Stimulated activated CD8-positive, alpha-beta memory T cell treated with anti-CD3 and anti-CD28 coated beads, Interleukin-4, amount 100 ng/mL, for 4 hours (primary cell): Measurements from ENCODE around the gene C3orf38.
A peak's percentile ranks its signal among the peaks of the same experiment; 100 is the strongest.
"Not testable (repeated sequence)": the region's sequence is repeated elsewhere in the genome, so short reads cannot be mapped to it uniquely, and the experiment has no call there.

Experiments used
- DNase-seq, 2 donors: peaks; one replicate each; pipeline ENCODE4 v3.0.0-alpha.2; 2020; ENCODE audit warnings: low read depth in 2 of 2, low spot score in 1 of 2

The C3orf38 gene

DNA sequence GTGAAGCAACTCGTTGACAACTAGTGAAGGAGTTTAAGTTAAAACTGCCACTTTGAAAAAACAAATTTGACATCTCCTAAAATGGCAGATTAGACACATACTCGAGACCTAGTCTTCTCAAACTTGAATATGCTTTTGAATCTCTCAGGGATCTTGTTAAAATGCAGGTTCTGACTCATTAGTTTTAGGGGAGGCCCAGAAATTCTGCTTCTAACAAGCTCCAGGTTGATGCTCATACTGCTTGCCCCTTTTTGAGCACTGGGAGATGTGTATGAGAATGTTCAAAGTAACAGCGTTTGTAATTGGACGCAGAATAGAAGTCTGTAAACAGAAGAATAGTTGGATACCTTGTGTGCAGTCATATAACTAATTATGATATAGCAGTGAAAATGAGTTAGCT is 1.6 kb downstream of the C3orf38 start:
- no peak for DNase-seq

DNA sequence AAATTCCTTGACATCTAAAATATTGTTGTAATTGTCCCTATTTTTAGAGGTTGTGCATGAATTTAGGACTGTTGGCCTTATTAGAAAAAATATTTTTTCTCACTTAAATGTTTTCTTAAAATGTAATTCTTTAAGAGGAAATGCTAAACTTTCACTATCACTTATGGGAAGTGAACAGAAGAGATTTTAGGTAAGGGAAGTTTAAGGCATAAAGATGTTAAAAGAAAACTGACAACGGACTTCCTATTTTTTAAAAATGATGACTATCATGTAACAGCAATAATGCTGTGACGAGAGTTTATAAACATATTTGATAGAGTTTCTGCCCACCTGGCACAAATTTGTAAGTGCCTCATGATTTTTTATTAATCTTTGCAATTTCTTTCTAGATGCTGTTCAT is 3.1 kb downstream of the C3orf38 start:
- DNase-seq: no peak

DNA sequence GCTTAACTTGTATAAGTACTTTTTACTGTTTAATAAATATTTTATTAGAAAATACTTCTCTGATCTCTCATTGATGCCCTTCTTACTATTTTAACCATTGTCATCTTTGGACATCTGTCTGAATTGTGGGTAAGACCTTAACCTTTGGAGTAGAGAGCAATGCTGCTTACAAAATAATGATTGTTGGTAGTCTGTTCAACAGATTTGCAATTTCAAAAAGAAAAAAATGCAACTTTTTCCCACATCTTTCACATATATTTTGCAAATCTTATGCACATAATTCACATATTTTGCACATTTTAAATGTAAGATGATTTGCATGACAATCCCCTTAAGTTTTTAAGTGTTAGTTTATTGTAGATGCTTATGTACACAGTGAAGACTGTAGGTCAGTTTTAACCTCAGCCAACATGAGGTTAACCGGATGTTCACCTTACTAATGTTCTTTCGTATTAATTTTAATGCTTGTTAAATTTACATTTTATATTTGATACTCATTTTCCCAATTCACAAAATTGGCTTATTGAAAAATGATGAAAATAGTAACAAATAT is 16.7 kb downstream of the C3orf38 start:
- no peak for DNase-seq

DNA sequence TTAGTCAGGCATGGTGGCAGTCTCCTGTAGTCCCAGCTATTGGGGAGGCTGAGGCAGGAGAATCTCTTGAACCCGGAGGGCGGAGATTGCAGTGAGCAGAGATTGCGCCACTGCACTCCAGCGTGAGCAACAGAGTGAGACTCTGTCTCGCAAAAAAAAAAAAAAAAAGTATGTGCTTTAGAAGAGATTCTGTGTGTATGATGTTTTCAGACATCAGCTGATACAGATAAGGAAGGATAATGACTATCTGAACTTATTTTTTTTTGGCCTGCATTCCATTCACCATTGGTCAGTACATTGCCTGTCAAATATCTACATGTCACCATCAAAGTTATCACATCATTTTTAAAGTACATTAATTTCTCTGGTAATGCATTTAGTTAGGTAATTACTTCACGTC is 17.4 kb downstream of the C3orf38 start:
- no peak for DNase-seq

DNA sequence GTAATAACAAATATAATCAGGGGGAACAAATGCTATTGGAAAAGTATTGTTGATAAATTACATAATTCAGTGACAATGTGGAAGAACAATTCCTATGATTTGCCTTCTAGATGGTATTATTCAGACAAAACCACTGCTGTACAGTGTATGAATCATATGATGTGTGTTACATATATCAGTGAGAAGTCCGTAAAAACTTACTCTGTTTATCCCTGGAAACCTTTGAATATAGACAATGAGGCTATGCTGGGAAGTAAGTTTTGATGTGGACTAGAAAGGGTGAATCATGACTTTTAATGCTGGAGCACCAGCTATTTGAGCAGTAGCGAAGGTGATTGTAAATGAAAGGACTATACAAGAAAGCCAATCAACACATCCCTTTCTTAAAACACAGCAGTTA is 17.9 kb downstream of the C3orf38 start:
- DNase-seq: no peak

DNA sequence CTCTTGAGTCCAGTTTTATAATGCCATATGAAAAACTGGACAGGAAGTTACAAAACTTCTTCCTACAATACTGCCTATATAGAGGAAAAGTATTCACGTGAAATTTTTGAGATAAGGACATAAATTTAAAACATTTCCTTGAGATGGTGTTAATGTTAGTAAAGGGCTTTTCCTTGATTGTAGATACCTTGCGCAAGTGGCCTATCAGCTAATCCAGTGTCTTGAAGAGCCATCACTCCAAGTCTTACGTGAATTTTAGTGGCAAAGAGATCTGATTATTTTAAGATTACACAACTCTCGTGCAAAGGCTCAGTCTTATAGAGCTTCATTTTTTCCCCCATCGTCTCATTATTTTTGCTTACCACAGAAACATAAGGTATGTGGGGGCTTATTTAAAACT is 18.4 kb downstream of the C3orf38 start:
- DNase-seq: no peak

DNA sequence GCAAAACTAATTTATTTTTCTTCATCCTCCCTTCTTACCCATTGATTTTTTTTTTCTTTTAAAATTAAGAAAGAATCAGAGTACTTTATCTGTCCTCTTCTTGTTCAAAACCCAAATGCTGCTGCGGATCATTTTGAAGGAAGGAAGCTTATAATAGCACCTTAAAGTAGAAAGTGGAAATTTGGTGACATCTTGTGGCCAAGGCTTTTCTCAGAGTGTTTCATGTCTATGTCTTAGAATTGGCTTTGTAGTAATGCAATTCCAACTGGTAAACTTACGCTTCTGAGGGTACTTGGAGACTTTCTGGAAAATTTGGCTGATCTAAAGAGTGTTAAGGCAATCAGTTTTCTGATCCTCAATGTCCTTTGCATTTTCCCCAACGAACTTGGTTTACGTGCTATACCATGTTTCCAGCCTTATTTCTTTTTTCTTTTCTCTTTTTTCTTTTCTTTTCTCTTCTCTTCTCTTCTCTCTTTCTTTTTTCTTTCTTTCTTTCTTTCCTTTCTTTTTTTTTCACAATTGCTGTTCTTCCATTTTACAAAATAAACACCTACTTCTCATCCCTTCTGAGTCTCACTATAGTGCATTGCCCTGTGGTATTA is 30.7 kb downstream of the C3orf38 start:
- DNase-seq: no peak

DNA sequence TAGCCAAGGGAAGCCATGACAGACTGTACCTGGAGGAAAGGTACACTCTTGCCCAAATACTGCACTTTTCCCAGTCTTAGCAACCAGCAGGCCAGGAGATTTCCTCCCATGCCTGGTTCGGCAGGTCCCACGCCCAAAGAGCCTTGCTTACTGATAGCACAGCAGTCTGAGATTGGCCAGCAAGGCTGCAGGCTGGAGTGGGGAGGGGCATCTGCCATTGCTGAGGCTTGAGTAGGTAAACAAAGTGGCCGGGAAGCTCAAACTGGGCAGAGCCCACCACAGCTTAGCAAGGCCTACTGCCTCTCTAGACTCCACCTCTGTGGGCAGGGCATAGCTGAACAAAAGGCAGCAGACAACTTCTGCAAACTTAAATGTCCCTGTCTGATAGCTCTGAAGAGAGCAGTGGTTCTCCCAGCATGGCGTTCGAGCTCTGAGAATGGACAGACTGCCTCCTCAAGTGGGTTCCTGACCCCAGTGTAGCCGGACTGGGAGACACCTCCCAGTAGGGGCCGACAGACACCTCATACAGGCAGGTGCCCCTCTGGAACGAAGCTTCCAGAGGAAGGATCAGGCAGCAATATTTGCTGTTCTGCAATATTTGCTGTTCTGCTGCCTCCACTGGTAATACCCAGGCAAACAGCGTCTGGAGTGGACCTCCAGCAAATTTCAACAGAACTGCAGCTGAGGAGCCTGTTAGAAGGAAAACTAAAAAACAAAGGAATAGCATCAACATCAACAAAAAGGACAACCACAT is 32.6 kb downstream of the C3orf38 start:
- DNase-seq: not testable (repeated sequence)

DNA sequence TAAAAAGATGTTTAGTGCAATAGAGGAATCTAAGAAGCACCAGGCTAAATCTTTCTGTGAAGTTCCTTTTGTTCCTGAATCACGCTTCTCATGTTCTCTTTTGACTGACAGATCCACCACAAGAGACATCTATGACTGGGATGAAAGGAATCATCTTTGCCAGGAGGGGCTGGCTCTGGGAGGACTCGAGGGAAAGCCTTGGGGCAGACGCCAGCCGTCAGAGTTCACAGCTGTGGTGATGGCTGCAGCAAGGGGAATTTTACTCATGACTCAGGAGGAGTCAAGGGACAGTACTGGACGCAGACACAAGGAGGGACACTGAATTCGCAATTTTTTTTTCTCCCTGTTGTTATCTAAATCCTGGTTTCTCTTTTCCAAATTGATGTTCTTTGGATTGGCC is 38.7 kb downstream of the C3orf38 start:
- DNase-seq: no peak

DNA sequence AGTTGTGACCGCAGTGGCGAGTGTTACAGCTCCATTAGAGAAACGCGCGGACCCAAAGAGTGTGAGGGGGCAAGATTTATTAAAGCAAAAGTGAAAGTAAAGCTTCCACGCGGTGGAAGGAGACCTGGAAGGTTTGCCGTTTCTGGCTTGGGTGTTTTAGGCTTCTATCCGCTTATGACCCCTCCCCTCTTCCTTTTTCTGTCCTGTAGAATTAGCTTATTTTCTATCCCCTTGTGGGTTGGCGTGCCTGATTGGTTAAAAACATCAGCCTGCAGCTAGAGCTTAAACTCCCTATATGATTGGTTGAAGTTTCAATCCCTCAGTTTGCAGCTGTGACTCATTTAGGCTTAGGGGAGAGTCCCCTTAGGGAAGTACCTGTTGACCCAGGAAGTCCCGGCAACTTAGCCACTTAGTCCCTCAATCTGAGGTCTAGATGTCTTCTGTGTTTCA is 39.6 kb downstream of the C3orf38 start:
- DNase-seq: no peak

DNA sequence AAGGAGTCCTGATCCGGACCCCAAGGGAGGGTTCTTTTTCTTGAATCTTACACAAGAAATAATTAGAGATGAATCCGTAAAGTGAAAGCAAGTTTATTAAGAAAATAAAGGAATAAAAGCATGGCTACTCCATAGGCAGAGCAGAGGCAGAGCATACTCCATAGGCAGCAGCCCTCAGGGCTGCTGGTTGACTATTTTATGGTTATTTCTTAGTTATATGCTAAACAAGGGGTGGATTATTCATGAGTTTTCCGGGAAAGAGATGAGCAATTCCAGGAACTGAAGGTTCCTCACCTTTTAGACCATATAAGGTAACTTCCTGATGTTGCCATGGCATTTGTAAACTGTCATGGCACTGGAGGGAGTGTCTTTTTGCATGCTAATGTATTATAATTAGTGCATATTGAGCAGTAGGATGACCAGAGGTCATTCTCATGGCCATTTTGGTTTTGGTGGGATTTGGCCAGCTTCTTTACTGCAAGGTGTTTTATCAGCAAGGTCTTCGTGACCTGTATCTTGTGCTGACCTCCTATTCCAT is 42.2 kb downstream of the C3orf38 start:
- DNase-seq: no peak

DNA sequence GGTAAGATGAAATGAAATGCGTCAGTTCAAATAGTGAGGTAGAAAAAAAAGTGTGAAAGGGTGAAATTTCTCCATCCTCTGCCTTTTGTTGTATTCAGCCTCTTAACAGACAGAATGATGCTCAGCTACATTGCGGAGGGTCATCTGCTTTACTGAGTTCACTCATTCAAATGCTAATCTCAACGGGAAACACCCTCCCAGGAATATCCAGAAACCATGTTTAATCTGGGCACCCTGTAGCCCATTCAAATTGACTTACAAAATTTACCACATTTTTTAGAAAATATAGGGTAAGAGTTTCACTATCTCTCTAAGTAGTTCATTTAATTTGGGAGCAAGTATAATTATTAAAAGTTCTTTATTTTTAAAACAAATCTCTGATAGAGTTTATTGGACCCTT is 42.9 kb downstream of the C3orf38 start:
- no peak for DNase-seq

DNA sequence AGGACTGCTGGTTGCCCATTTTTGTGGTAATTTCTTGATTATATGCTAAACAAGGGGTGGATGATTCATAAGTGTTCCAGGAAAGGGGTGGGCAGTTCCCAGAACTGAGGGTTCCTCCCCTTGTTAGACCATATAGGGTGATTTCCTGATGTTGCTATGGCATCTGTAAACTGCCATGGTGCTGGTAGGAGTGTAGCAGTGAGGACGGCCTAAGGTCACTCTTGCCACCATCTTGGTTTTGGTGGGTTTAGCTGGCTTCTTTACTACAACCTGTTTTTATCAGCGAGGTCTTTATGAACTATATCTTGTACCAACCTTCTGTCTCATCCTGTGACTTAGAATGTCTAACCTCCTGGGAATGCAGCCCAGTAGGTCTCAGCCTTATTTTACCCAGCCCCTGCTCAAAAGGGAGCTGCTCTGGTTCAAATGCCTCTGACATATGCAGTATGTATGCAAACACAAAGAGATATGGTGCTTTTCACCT is 46.2 kb downstream of the C3orf38 start:
- DNase-seq: no peak

DNA sequence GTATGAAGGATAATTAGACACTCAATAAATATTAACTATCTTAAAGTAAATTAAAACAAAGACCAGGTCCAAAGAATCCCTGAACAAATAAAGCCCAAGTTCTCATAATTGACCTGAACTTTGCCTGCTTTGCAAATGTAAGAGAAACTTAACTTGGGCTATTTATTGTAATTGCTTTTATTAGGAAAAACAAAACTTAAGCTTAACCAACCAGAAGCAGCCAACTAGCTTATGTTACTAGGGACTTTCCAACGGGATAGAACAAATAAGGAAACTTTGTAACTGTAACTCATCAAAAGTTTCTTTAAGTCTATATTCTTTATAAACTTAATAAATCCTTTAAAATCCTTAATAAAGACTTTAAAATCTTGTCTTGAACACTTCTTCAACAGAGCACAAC is 48.4 kb downstream of the C3orf38 start:
- DNase-seq: no peak

DNA sequence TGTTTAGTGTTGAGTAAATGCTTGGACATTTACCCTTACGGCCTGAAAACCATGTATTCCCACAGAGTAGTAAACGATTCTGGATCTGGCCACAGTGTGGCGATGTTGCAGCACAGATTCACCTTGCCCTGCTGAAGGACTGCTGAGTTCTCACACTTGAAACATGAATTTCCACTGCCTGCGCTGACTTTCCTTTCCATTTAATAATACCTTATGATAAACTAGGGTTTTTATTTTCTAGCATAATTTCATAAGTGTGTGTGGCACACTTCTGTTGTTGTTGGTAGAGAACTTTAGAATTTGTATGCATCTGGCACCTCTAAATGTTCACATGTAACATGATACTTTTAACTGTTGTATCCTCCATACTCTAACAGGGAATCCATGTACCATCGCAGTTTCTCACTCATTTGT is 53.9 kb downstream of the C3orf38 start:
- DNase-seq: peak in 1 of 2 donors; percentile 6
